Heart right ventricle (tissue), 16 donors: Measurements from ENCODE around the gene TP63. TPM values are rescaled to one million over a fixed set of nuclear protein-coding genes. Genes with fewer than 3 reads are reported as not detected.

Experiments
- ATAC-seq, 8 donors: fragments of 200-7000 bp; cut with Tn5 transposase; one replicate each; pipeline ENCODE4 v1.9.1; 2020; ENCODE audit warnings: mild to moderate bottlenecking in 8 of 8, moderate library complexity in 8 of 8, moderate number of reproducible peaks in 1 of 8
- DNase-seq, 2 donors: peaks; one replicate each; pipeline ENCODE4 v3.0.0-alpha.2; 2020
- H3K27ac ChIP-seq, 10 donors: fragments of 200-600 bp; sonication (generic) in 2 of 10; one replicate each; pipeline versions ENCODE4 v1.5.0 to v1.8.0; 2020 to 2022; ENCODE audit warnings: mild to moderate bottlenecking in 3 of 10
- H3K27me3 ChIP-seq, 7 donors: fragments of 200-600 bp; one replicate each; pipeline ENCODE4 v1.8.0; 2021 to 2022; ENCODE audit warnings: mild to moderate bottlenecking in 2 of 7
- H3K36me3 ChIP-seq, 9 donors: fragments of 200-600 bp; sonication (generic) in 1 of 9; one replicate each; pipeline versions ENCODE4 v1.5.0 to v1.8.0; 2020 to 2022; ENCODE audit warnings: mild to moderate bottlenecking in 2 of 9
- H3K4me1 ChIP-seq, 9 donors: fragments of 200-600 bp; sonication (generic) in 1 of 9; one replicate each; pipeline versions ENCODE4 v1.5.0 to v1.8.0; 2020 to 2022; ENCODE audit warnings: mild to moderate bottlenecking in 4 of 9
- H3K4me3 ChIP-seq, 10 donors: fragments of 200-600 bp; sonication (generic) in 2 of 10; one replicate each; pipeline versions ENCODE4 v1.5.0 to v1.8.0; 2020 to 2022; ENCODE audit warnings: mild to moderate bottlenecking in 7 of 10, moderate library complexity in 2 of 10
- H3K9me3 ChIP-seq, 11 donors: fragments of 200-600 bp in 10 of 11; sonication (generic) in 2 of 11; one replicate each; pipeline versions ENCODE4 v1.5.0 to v1.8.0; 2013 to 2022; ENCODE audit warnings: mild to moderate bottlenecking in 2 of 11, control low read depth in 1 of 11, moderate library complexity in 1 of 11
- CTCF ChIP-seq, 9 donors: fragments of 200-600 bp; sonication (generic) in 2 of 9; IDR thresholded peaks; one replicate each; pipeline versions ENCODE4 v1.5.0 to v1.8.0; 2021 to 2022; ENCODE audit warnings: antibody characterized with exemption in 9 of 9, mild to moderate bottlenecking in 5 of 9, moderate library complexity in 1 of 9
- WGBS, 2 donors: extraction: QIAGEN DNeasy Blood & Tissue Kit; methylation state at CpG; one replicate each; pipeline ENCODE4 v1.1.7; 2013; ENCODE audit warnings: inconsistent platforms in 1 of 2; 5-methylcytosine and 5-hydroxymethylcytosine counted together
- intact Hi-C, 10 donors: fragments of 100-400 bp; cut with DNase I; formaldehyde crosslinking; loops; one replicate each; pipeline versions ENCODE4 v1.11.1 to v1.14.2; 2022
- polyA plus RNA-seq, 2 donors: library from polyadenylated mRNA; stranded (reverse); fragments of 200-250 nt; gene quantifications; one replicate each; pipeline ENCODE4 v1.2.3, GENCODE V29; 2013
- total RNA-seq, 10 donors: library from RNA; stranded (reverse); fragmentation: NEBNext Ultra II Directional in 3 of 10; extraction: Animal tissue kit (Norgen Biotek cat#: 25700) in 3 of 10; gene quantifications; one replicate each; pipeline versions ENCODE4 v1.2.1 to v1.2.4, GENCODE V29; 2021 to 2023
- donor health status: Arrhythmogenic right ventricular cardiomyopathy.
- donor health status: ischemic (EF 13 %, LVEDD 7.1; RV severe dilation, severe dysfunction).
- donor health status: healthy with polysubstance abuse.
- donor health status: DM: no; HTN: yes; CAD: no.
- donor health status: DM: no; HTN: no; CAD: no.
- donor health status: ischemic (EF 25% LVEDD 6.9; RV normal size, moderate dysfunction).
- donor health status: ischemic (EF 25% LVEDD 5.7; RV mildly dilated, moderate dysfunction).
- donor health status: healthy.
- donor health status: DM: yes; HTN: yes; CAD: no.
- donor health status: Ischemic cardiomyopathy.
- donor health status: ischemic (EF 35%, LVEDD 5.7; RV mildly dilated, moderate dysfunction).
- donor health status: nonischemic (EF 11% LVEDD 7.7; RV severe dilation, severe dysfunction).
- donor health status: DM: yes; HTN: yes; CAD: no.
- donor health status: PGD.
- donor health status: ischemic (EF 29% LVEDD 5.4; RV normal size, mild dysfunction).
- donor health status: nonischemic (EF 23%, LVEDD 6.1; RV moderate dilation, normal function).

TP63 gene
- total and polyA plus RNA-seq, 12 donors = 0.07 to 1.5 (median 0.49) TPM

- intact Hi-C loops = no loop called here
- 82 to 93% methylated on average over 2 of the region's 2 CpGs for WGBS, 2 donors
Measured at GRCh38 chr3:189871418-189871817, 240.2 kb downstream of the TP63 start.

GRCh38 chr3:189883113-189883753 is 252.0 kb downstream of the TP63 start:
- Histone ChIP-seq H3K27ac (no peak overlapping the region), H3K4me1 (no peaks in the 10 kb centered on the region), H3K4me3 (no peak overlapping the region), H3K27me3 (peaks cover 0 to 4% (median 0%) of the 10 kb centered on the region in 7 donors), H3K36me3 (peaks cover 0 to 4% (median 0%) of the 10 kb centered on the region in 9 donors), H3K9me3 (no peaks in the 10 kb centered on the region)
- DNase-seq = no peak
- 79 to 82% methylated on average over 4 of the region's 4 CpGs for WGBS, 2 donors
- no peak for ATAC-seq
- intact Hi-C loops = no loop called here
- no peak for TF ChIP-seq CTCF (IDR thresholded peaks at IDR 0.05)

More at GRCh38 chr3:189871418-189871817, 240.2 kb downstream of the TP63 start:
- no peak for DNase-seq
- Histone ChIP-seq H3K4me1 (peaks cover 0 to 2% (median 0%) of the 10 kb centered on the region in 9 donors), H3K4me3 (no peak overlapping the region), H3K27ac (no peak overlapping the region), H3K9me3 (peaks cover 0 to 6% (median 0%) of the 10 kb centered on the region in 11 donors), H3K36me3 (peaks cover 0 to 20% (median 0%) of the 10 kb centered on the region in 9 donors), H3K27me3 (no peaks in the 10 kb centered on the region)
- no peak for ATAC-seq
- TF ChIP-seq CTCF (IDR thresholded peaks at IDR 0.05) = no peak

GRCh38 chr3:189890496-189890895 is 259.3 kb downstream of the TP63 start:
- Histone ChIP-seq H3K36me3 (peaks cover 0 to 18% (median 0%) of the 10 kb centered on the region in 9 donors), H3K9me3 (no peaks in the 10 kb centered on the region), H3K4me3 (no peak overlapping the region), H3K4me1 (no peaks in the 10 kb centered on the region), H3K27me3 (no peaks in the 10 kb centered on the region), H3K27ac (no peak overlapping the region)
- ATAC-seq = no peak
- no peak for DNase-seq
- WGBS, 2 donors = 77 to 82% methylated on average over 4 of the region's 4 CpGs
- TF ChIP-seq CTCF (IDR thresholded peaks at IDR 0.05) = no peak
- intact Hi-C loops = no loop called here

- no peak overlapping the region for H3K27ac ChIP-seq
- DNase-seq (no peak), ATAC-seq (no peak)
- intact Hi-C loops = loop anchor here in 1 of 10 donors (5.0 kb wide), 1 partner anchor 789 kb away; no protein-coding TSS in a partner anchor
- no peak for TF ChIP-seq CTCF (IDR thresholded peaks at IDR 0.05)
- H3K4me3 ChIP-seq = no peak overlapping the region
- H3K4me1 ChIP-seq = no peaks in the 10 kb centered on the region
- H3K27me3 ChIP-seq = no peaks in the 10 kb centered on the region
- H3K36me3 ChIP-seq = peaks cover 0 to 8% (median 0%) of the 10 kb centered on the region in 9 donors
- 87 to 90% methylated on average over 3 of the region's 3 CpGs for WGBS, 2 donors
- no peaks in the 10 kb centered on the region for H3K9me3 ChIP-seq
Measured at GRCh38 chr3:189896533-189896932, 265.3 kb downstream of the TP63 start.
